GM13976 (cell line): ENCODE measurements around the gene RAET1G.
"Not testable (repeated sequence)": the region's sequence is repeated elsewhere in the genome, so short reads cannot be mapped to it uniquely, and the experiment has no call there.

Experiments
- DNase-seq: peaks from one replicate; pipeline ENCODE4 v3.0.0; 2012; ENCODE audit warnings: low spot score
- CTCF ChIP-seq: IDR thresholded peaks from 2 replicates; pipeline ENCODE4 v1.5.1; 2012; ENCODE audit warnings: borderline replicate concordance, mild to moderate bottlenecking; ENCODE audit not compliant: insufficient read depth; ENCODE audit errors: extremely low read depth, missing control alignments, control extremely low read depth
- in situ Hi-C: fragments of 300-500 bp; cut with MboI; formaldehyde crosslinking; loops from one replicate; pipeline ENCODE4 v1.12.0; 2022; ENCODE audit warnings: low sequenced_read_pairs, mixed read lengths, inconsistent platforms; ENCODE audit not compliant: unreplicated experiment

RAET1G gene

GRCh38 chr6:149922642-149923326 lies at the start of gene RAET1G:
TSS of gene RAET1G (minus strand) at chr6:149923121. CDS start at chr6:149923010, 111 bp downstream.
- peak; percentile 83 for DNase-seq
- TF ChIP-seq CTCF = no peak
- in situ Hi-C loops = no loop called here

- TF ChIP-seq CTCF = no peak
- in situ Hi-C loops = no loop called here
- DNase-seq = no peak
Observed at GRCh38 chr6:149969635-149970034, 46.7 kb upstream of the RAET1G start.

GRCh38 chr6:149968909-149969308 lies 46.0 kb upstream of the RAET1G start:
- in situ Hi-C loops, DNase-seq: not testable (repeated sequence)

- DNase-seq, in situ Hi-C loops: not testable (repeated sequence)
Observed at GRCh38 chr6:149967999-149968398, 45.1 kb upstream of the RAET1G start.

GRCh38 chr6:149967591-149967990 lies 44.7 kb upstream of the RAET1G start:
- DNase-seq = no peak
- no peak for TF ChIP-seq CTCF
- in situ Hi-C loops = no loop called here

- in situ Hi-C loops, DNase-seq: not testable (repeated sequence)
Observed at GRCh38 chr6:149966319-149966718, 43.4 kb upstream of the RAET1G start.

GRCh38 chr6:149965194-149966020 lies 42.5 kb upstream of the RAET1G start:
- in situ Hi-C loops = no loop called here

More at GRCh38 chr6:149965194-149966020, 42.5 kb upstream of the RAET1G start:
- peak; percentile 47 for DNase-seq
- no peak for TF ChIP-seq CTCF
